Stimulated activated CD8-positive, alpha-beta memory T cell treated with anti-CD3 and anti-CD28 coated beads, Interleukin-12 subunit alpha, Interleukin-12 subunit beta, amount 100 ng/mL, for 24 hours (primary cell): ENCODE results near the gene RETNLB.

Source experiments
- DNase-seq: peaks from one replicate; pipeline ENCODE4 v3.0.0-alpha.2; 2020; ENCODE audit errors: extremely low read depth

RETNLB gene, protein sequence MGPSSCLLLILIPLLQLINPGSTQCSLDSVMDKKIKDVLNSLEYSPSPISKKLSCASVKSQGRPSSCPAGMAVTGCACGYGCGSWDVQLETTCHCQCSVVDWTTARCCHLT

DNA sequence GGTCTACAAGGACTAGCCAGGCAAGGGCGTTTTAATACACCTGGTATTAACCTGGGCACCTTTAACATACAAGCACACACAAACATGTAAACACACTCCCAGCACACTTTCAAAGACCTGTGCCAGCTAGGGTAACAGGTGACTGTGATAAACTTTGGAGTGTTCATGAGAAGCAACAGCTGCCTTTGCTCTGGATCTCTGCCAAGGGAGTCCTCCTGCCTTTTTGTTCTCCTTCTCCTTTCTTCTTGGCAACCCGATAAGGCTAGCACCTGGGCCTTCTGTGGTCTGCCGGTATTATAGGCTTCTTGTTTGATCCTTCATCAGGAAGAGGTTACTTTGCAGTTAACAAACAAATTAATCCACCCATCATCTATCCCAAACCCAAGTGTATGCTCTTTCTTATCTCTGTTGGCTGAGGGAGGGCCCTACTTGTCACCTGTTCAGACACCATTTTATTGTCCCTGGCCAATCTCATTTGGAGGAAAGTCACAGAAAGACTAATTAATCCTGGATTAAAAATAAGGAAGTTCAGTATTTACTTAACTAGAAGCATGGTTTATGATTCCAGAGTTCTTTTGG, at the start of gene RETNLB:
Gene RETNLB, minus strand, starts transcription at position 7 of the 579 bp plus-strand sequence. CDS start 225 bp downstream, outside the sequence.
- DNase-seq: no peak

- no peak for DNase-seq
Observed at GRCh38 chr3:108806316-108806715, 49.1 kb upstream of the RETNLB start.

DNA sequence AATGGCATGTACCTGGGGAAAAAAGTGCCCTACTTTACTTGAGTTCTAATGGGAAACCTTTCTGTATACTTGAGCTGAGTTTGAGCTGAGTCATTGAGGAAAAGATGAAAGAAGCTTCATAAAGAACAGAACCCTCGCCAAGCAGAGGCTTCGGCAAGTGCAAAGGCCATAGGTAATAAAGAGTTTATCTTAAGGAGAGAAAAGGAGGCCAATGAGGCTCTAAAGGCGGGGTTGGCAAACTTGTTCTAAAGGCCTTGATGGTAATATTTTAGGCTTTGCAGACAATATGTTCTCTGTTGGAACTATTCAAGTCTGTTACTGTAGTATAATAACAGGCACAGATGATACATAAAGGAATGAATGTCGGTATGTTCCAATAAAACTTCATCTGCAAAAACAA, 47.8 kb upstream of the RETNLB start:
- no peak for DNase-seq

DNA sequence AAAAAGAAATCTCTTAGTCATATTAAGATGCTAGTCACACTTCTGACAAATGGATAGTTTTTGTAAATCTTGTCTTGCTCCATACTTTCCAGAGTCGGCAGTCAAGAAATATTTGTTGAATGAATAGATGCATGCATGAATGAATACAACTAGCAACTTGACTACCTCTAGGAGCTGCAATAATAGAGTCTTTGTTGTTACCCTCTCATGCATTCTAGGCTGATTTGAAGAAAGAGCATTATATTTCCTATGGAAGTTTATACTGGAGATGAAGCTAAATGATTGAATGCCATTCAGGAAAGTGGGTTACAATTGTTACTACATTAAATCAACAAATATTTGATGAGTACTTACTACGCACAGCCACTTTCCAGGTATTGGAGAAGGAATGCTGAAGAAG, 47.2 kb upstream of the RETNLB start:
- DNase-seq: no peak

DNA sequence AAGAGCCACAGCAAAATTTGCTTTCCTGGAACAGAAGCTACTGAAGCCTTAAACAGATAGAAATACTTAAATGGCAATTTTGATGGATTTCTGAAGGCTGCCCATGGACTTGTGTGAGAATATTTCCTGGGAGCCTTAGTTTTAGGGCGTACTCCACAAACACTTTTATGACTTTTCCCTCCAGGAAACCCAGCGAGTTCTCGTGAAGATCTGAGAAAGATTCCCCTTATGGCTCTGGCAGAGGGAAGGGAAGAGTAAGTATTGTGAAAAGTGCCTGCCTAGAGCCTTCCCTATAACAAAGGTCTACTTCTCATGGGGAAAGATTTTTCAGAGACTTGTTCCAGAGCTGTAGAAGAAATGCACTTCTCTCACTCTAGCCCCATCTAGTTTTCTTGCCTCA, 34.3 kb upstream of the RETNLB start:
- no peak for DNase-seq

GRCh38 chr3:108780235-108780634, 23.0 kb upstream of the RETNLB start:
- no peak for DNase-seq

DNA sequence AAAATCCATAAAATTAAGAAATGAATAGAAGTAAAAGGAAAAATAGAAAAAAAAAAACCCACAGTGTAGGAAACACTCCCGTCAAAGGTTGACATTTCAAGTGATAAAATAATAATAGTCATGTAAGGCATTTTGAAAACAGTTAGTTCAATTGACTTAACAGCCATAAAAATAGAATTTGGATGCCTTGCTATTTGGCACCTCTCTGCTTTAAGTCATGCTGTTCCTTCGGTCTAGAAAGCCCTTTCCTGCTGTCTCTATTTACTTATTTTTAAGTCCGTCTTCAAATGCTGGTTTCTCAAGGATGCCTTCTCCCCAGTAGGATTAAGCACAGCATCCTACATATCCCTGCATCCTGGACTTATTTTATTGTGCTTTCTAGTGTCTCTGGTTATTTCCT, 22.3 kb upstream of the RETNLB start:
- DNase-seq: no peak

GRCh38 chr3:108775649-108776048, 18.4 kb upstream of the RETNLB start:
- no peak for DNase-seq

GRCh38 chr3:108767253-108767652, 10.0 kb upstream of the RETNLB start:
- no peak for DNase-seq

DNA sequence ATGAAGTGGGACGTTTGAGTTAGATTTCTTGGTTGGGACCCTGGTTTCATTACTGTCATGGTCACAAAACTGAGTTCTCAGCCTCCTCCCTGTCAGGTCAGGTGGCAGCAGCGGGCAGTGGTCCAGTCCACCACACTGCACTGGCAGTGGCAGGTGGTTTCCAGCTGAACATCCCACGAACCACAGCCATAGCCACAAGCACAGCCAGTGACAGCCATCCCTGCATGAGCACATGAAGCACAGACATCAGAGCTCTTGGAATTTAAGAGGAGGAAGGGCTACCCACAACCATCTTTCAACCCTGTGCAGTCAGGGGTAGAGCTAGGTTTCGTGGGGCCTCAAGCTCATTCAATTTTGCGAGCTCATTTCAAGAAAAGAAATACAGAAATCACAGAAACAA, 1.5 kb downstream of the RETNLB start:
- DNase-seq: no peak

GRCh38 chr3:108744762-108745161, 12.4 kb downstream of the RETNLB start:
- DNase-seq: no peak

DNA sequence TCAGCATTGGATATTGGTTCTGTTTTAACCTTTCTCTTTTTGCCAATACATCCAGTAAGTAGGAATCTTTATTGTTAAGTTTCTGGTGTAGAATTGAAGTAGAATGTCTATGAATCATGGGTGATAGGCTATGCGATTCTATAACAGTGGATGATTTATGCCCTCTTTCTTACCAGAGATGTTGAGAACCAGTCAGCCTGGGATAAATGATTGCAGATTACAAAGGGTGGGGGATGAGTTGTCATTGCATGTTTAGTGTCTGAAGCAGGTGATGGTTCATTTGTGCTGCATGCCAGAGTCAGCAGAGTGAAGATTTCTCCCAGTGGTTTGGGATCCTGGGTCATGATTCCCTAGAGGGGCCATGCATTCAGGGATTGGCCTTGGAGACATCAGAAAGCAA, 14.3 kb downstream of the RETNLB start:
- no peak for DNase-seq

DNA sequence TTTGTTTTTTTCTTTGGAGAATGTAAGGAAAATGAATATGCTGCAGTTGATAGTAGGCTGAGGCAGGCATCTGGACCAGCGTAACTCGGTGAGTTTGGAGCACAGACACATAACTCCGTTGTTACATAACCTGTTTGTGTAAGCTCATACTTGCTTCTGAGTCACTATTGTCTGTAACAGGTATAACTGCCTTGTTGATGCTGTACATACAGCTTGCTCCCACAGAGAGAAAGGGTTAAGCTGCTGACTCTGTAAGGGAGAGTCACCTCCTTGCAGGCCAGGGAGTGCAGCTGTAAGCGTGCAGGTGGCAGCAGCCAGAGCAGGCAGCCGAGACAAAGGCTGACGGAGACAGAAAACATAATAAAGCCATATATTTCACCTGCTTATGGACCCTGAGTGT, 20.4 kb downstream of the RETNLB start:
- DNase-seq: no peak

DNA sequence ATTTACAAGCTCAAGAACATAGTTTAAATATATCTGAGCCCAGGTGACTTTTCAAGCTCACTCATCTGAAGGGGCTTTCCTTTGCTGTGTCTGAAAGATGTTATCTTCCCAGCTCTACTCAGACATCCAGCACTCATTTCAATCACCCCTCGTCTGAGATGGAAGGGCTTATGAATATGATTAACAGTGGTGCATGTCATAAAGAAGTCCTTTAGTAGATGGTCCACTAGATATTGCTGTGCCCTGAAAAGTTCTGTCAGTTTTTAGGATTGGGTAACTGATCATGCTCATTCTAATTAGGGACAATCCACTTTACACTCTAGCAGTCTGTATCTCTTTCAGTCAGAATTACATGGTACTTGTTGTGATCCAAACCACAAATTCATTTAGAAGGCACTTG, 28.3 kb downstream of the RETNLB start:
- DNase-seq: no peak

DNA sequence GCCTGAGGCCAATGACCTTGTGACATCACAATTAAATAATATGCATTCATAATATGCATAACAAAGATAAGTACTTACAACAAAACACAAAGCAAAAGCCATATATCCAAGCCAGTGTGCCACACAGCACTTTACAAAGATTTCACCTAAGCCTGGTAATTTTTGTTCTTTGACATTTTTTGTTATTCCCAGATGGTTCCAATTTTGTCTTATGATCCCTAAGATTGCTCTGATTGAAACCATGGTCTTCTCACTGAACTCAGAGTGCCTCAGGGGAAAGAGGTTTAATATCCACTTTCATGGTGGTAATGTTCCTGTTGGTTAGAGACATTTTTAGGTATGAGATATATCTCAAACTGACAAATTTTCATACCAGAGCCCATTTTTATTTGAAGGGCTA, 29.1 kb downstream of the RETNLB start:
- no peak for DNase-seq

- no peak for DNase-seq
Observed at GRCh38 chr3:108724101-108724500, 33.1 kb downstream of the RETNLB start.

DNA sequence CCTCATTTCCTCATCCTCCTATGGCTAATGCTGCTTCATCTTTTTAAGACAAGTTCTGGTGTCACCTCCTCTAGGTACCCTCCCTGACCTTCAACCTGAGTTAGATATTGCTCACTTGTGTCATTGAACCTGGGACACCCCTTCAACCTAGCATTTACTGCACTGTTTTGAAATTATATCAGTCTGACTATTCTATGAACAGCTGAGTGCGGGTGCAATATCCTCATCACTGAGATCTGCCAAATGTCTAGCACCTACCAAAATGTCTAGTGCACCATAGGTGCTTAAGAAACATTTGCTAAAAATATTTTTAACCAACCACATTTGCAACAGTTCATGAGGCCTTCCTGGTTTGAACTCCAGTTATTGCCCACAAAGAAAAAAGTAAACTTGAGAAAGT, 34.5 kb downstream of the RETNLB start:
- no peak for DNase-seq

DNA sequence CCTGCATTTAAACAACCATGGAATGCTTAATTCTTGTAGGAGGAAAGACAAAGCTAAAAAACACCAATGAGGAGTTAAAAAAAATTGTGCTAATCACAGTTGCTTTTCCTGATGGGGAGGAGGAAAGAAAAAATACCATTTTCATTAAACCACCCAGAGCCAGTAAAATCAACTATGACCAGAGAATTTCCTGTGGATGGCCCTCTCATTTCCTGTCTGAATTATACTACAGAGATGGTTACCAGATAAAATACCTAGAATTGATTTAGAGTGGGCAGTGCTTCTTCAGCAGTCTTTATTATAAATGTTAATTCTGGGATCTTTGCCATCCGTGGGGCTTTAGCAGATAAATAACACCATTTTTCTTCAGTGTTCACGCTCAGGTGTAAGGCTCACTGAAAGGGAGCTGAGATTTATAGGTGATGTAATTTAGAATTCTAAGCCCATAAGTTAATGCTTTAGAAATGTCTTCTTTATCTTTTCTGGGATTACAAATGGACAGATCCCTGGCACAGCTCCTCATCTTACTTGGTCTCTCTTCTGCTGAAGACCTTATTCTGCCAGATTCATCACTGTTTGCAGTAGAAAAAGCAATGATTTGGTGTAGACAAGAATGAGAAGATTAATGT, 37.9 kb downstream of the RETNLB start:
- no peak for DNase-seq

DNA sequence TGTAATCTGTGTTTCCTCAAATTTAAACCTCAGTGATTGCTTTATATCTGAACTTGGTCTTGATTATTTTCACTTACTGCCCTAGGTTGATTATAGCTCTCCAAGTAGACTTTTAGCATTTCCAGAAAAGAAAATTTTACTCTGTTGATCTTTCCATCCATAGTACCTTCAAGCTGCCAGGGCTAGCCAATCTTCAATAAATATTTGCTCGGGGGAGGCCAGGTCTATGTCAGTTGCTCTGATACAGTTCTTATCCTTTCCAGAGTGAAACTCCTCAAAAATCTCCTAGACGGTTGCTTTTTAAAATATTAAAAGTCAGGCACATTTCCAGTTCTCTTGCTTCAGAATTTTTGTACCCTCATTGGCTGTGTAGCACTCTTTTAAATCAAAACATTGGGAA, 38.8 kb downstream of the RETNLB start:
- DNase-seq: no peak

GRCh38 chr3:108713816-108714215, 43.4 kb downstream of the RETNLB start:
- no peak for DNase-seq

GRCh38 chr3:108713009-108713516, 44.1 kb downstream of the RETNLB start:
- DNase-seq: no peak
